Thoracic aorta (tissue), 2 donors: ENCODE results near the gene AFP. TPM values are rescaled to one million over a fixed set of nuclear protein-coding genes. Genes with fewer than 3 reads are reported as not detected.

Experiments used
- ATAC-seq: fragments of 150-250 bp; one replicate; pipeline ENCODE4 v1.8.0; 2017; ENCODE audit warnings: low read depth; ENCODE audit not compliant: insufficient number of reproducible peaks, low FRiP score
- DNase-seq: peaks from one replicate; pipeline ENCODE4 v3.0.0-alpha.2; 2020; ENCODE audit warnings: low spot score
- H3K27ac ChIP-seq, 2 donors: fragments of 200-600 bp; sonication (generic); 1 replicate in 1 of 2; 2 replicates in 1 of 2; pipeline ENCODE4 v1.5.1; 2016; ENCODE audit warnings: mild to moderate bottlenecking in 2 of 2, moderate library complexity in 2 of 2
- H3K27me3 ChIP-seq: fragments of 200-600 bp; sonication (generic); replicated peaks from 2 replicates; pipeline ENCODE4 v1.6.0; 2016; ENCODE audit warnings: mild to moderate bottlenecking; ENCODE audit not compliant: insufficient read depth
- H3K36me3 ChIP-seq: fragments of 200-600 bp; sonication (generic); one replicate; pipeline ENCODE4 v1.5.1; 2016
- H3K4me1 ChIP-seq, 2 donors: fragments of 200-600 bp; sonication (generic); 1 replicate in 1 of 2; 2 replicates in 1 of 2; pipeline versions ENCODE4 v1.5.1 to v1.6.0; 2016; ENCODE audit warnings: low read depth in 2 of 2, mild to moderate bottlenecking in 1 of 2; ENCODE audit not compliant: control insufficient read depth in 1 of 2
- H3K4me3 ChIP-seq: fragments of 200-600 bp; sonication (generic); 2 replicates; pipeline ENCODE4 v1.5.1; 2016; ENCODE audit warnings: mild to moderate bottlenecking
- H3K9me3 ChIP-seq: fragments of 200-600 bp; sonication (generic); 2 replicates; pipeline ENCODE4 v1.5.1; 2016
- total RNA-seq, 2 donors: library from RNA; depleted of rRNA; stranded (reverse); fragments of >200 nt; gene quantifications; one replicate each; pipeline versions ENCODE4 v1.1.0 to v1.2.3, GENCODE V29; 2016
- TF ChIP-seq, protein P1 (sequence below): fragments of 200-600 bp; sonication (generic); IDR thresholded peaks from one replicate; pipeline ENCODE4 v1.5.1; 2019; ENCODE audit warnings: antibody characterized with exemption

AFP gene
- total RNA-seq, 2 donors from 2014 or later, result not detected

DNA sequence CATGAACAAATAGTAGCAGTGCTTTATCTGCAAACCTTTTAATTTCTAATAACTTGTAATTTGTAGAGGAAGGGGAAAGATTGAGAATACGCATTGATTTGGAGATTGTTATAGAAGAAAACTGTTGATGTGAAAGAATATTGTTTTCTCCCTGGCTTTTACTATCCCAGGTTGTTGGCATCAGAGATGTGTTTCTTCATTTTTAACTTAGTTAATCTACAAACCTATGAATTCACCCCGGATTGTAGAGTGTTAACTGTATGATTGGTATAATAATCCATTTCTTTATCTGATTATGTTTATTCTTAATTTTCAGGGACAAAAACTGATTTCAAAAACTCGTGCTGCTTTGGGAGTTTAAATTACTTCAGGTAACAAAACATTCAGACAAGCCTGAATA is 18.9 kb downstream of the AFP start:
- Histone ChIP-seq H3K4me3 (no peak overlapping the region), H3K27me3 (no peaks in the 10 kb centered on the region), H3K27ac (no peak overlapping the region), H3K36me3 (no peaks in the 10 kb centered on the region), H3K9me3 (no peaks in the 10 kb centered on the region), H3K4me1 (peaks cover 4 to 23% of the 10 kb centered on the region in 2 donors)
- DNase-seq (no peak), ATAC-seq (no peak)
- TF ChIP-seq, protein P1, sequence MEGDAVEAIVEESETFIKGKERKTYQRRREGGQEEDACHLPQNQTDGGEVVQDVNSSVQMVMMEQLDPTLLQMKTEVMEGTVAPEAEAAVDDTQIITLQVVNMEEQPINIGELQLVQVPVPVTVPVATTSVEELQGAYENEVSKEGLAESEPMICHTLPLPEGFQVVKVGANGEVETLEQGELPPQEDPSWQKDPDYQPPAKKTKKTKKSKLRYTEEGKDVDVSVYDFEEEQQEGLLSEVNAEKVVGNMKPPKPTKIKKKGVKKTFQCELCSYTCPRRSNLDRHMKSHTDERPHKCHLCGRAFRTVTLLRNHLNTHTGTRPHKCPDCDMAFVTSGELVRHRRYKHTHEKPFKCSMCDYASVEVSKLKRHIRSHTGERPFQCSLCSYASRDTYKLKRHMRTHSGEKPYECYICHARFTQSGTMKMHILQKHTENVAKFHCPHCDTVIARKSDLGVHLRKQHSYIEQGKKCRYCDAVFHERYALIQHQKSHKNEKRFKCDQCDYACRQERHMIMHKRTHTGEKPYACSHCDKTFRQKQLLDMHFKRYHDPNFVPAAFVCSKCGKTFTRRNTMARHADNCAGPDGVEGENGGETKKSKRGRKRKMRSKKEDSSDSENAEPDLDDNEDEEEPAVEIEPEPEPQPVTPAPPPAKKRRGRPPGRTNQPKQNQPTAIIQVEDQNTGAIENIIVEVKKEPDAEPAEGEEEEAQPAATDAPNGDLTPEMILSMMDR, result no peak

- Histone ChIP-seq H3K27ac (no peak overlapping the region), H3K27me3 (no peaks in the 10 kb centered on the region), H3K4me1 (peaks cover 0 to 10% of the 10 kb centered on the region in 2 donors), H3K9me3 (no peaks in the 10 kb centered on the region), H3K36me3 (no peaks in the 10 kb centered on the region), H3K4me3 (no peak overlapping the region)
- ATAC-seq (no peak), DNase-seq (no peak)
- TF ChIP-seq, protein P1, result no peak
These were observed 20.4 kb downstream of the AFP start for GRCh38 chr4:73456177-73457022.

DNA sequence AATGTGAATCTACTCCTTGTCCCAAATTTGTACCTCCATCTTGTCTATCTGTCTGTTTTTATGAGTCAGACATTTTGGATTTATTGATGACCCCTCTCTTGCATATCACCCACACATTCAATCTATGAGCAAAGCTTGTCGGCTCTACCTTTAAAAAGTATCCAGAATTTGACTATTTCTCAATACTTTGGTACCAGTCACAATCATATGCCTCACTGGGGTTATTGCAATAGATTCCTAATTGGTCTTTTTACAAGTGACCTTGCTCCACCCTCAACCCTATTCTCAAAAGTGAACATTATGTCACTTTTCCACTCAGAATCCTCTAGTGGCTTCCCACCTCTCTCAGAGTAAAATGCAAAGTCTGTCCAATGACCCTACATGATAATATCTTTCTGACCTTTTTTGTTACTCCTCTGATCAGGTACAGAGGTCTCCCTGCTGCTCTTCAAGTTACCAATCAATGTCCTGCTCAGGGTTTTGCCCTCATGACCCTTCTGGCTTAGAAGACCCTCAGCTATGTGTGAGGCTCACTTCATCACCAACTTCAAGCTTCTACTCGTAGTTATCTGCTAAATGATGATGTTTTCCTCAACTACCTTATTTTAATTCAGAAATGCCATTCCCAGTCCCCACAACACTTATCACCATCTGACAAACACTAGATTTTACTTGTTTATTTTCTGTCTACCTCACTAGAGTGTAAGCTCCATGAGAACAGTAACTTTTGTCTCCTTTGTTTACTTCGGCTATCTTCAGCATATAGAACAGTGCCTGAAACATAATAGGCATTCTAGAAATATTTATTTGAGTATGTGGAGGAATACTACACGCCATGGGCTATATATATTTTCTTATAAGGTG is 22.4 kb downstream of the AFP start:
- no peak overlapping the region for H3K4me3 ChIP-seq
- peaks cover 0 to 4% of the 10 kb centered on the region in 2 donors for H3K4me1 ChIP-seq
- H3K27ac ChIP-seq, result no peak overlapping the region
- H3K27me3 ChIP-seq, result no peaks in the 10 kb centered on the region
- DNase-seq (no peak), ATAC-seq (no peak)
- no peaks in the 10 kb centered on the region for H3K9me3 ChIP-seq
- H3K36me3 ChIP-seq, result no peaks in the 10 kb centered on the region
- TF ChIP-seq, protein P1, result no peak

DNA sequence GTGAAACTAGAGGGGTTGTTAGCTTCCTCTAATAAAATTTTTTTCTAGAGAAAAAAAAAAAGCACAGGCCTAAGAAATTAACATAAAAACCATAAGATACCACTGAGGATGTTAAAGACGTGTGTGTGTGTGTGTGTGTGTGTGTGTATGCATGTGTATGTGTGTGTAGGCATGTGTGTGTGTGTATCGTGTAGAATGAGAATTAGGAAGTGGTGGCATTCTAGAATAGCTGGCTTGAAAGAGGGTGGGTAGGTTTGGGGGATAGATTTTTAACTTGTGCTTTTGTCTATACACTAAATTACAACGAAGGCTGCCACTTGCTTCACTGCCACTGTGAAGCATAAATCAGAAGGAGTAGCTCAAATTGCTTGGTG is 23.0 kb downstream of the AFP start:
- TF ChIP-seq, protein P1, result no peak
- Histone ChIP-seq H3K36me3 (no peaks in the 10 kb centered on the region), H3K4me3 (no peak overlapping the region), H3K4me1 (no peaks in the 10 kb centered on the region), H3K9me3 (no peaks in the 10 kb centered on the region), H3K27ac (no peak overlapping the region), H3K27me3 (no peaks in the 10 kb centered on the region)
- ATAC-seq, result no peak
- DNase-seq, result no peak

- TF ChIP-seq, protein P1, result no peak
- no peak overlapping the region for H3K4me3 ChIP-seq
- DNase-seq (no peak), ATAC-seq (no peak)
- H3K4me1 ChIP-seq, result no peaks in the 10 kb centered on the region
- H3K27ac ChIP-seq, result no peak overlapping the region
- H3K36me3 ChIP-seq, result no peaks in the 10 kb centered on the region
- H3K9me3 ChIP-seq, result no peaks in the 10 kb centered on the region
- H3K27me3 ChIP-seq, result no peaks in the 10 kb centered on the region
These were observed 25.0 kb downstream of the AFP start for GRCh38 chr4:73460913-73461522.
